Upper lobe of left lung (tissue), 6 donors: ENCODE results near the gene SLC26A8. TPM values are rescaled to one million over a fixed set of nuclear protein-coding genes. Genes with fewer than 3 reads are reported as not detected.

Source experiments
- ATAC-seq, 2 donors: fragments of 200-7000 bp; cut with Tn5 transposase; one replicate each; pipeline ENCODE4 v1.9.1; 2022; ENCODE audit warnings: mild to moderate bottlenecking in 2 of 2, moderate library complexity in 2 of 2; ENCODE audit not compliant: low FRiP score in 2 of 2
- DNase-seq, 2 donors: peaks; one replicate each; pipeline ENCODE4 v3.0.0-alpha.2; 2019 to 2020
- H3K27ac ChIP-seq, 4 donors: fragments of 200-600 bp; sonication (generic); one replicate each; pipeline ENCODE4 v1.5.1; 2016 to 2019
- H3K27me3 ChIP-seq, 4 donors: fragments of 200-600 bp; sonication (generic); one replicate each; pipeline ENCODE4 v1.5.1; 2017 to 2019
- H3K36me3 ChIP-seq, 4 donors: fragments of 200-600 bp; sonication (generic); one replicate each; pipeline ENCODE4 v1.5.1; 2016 to 2019
- H3K4me1 ChIP-seq, 4 donors: fragments of 200-600 bp; sonication (generic); one replicate each; pipeline ENCODE4 v1.5.1; 2018 to 2019
- H3K4me3 ChIP-seq, 4 donors: fragments of 200-600 bp; sonication (generic); one replicate each; pipeline ENCODE4 v1.5.1; 2017 to 2019; ENCODE audit warnings: mild to moderate bottlenecking in 2 of 4, moderate library complexity in 1 of 4
- H3K9me3 ChIP-seq, 4 donors: fragments of 200-600 bp; sonication (generic); one replicate each; pipeline ENCODE4 v1.5.1; 2018 to 2019
- CTCF ChIP-seq, 6 experiments: fragments of 450-650 bp in 4 of 6; fragments of 200-600 bp in 2 of 6; sonication (generic) in 2 of 6; IDR thresholded peaks; one replicate each; pipeline ENCODE4 v1.5.1; 2016 to 2019; ENCODE audit warnings: antibody characterized with exemption in 6 of 6
- EP300 ChIP-seq, 4 donors: sonication (generic); formaldehyde crosslinking; IDR thresholded peaks; one replicate each; pipeline ENCODE4 v1.5.1; 2017; ENCODE audit warnings: antibody characterized with exemption in 4 of 4, control low read depth in 2 of 4
- POLR2A ChIP-seq, 4 donors: fragments of 450-650 bp; IDR thresholded peaks; one replicate each; pipeline ENCODE4 v1.5.1; 2016 to 2017; ENCODE audit warnings: antibody characterized with exemption in 4 of 4, mild to moderate bottlenecking in 2 of 4
- POLR2AphosphoS5 ChIP-seq, 2 donors: sonication (generic); formaldehyde crosslinking; IDR thresholded peaks; one replicate each; pipeline ENCODE4 v1.5.1; 2017; ENCODE audit warnings: antibody characterized with exemption in 2 of 2
- WGBS, 2 donors: methylation state at CpG; one replicate each; pipeline ENCODE4 v1.1.5; 2017 to 2018; 5-methylcytosine and 5-hydroxymethylcytosine counted together
- total RNA-seq, 6 donors: library from RNA; depleted of rRNA in 4 of 6; stranded (reverse); fragments of >200 nt in 4 of 6; gene quantifications; one replicate each; pipeline versions ENCODE4 v1.1.0 to v1.2.1, GENCODE V29; 2016 to 2021
- donor health status: DM: no; HTN: no; CAD: no; lungs with moderate emphysema.
- donor health status: DM: no; HTN: yes; CAD: no; lungs with severe emphysema.

Gene SLC26A8
- total RNA-seq, 6 donors from 2014 or later = under 0.01 to 1.5 (median 0.80) TPM

GRCh38 chr6:35962779-35963560, 61.5 kb downstream of the SLC26A8 start:
- Histone ChIP-seq H3K27ac (no peak overlapping the region), H3K4me3 (no peak overlapping the region), H3K9me3 (no peaks in the 10 kb centered on the region), H3K36me3 (no peaks in the 10 kb centered on the region), H3K4me1 (no peaks in the 10 kb centered on the region), H3K27me3 (no peaks in the 10 kb centered on the region)
- ATAC-seq = no peak
- DNase-seq = no peak
- WGBS, 2 donors = 79% methylated on average over 14 of the region's 14 CpGs
- no peak for TF ChIP-seq POLR2AphosphoS5 (IDR thresholded peaks at IDR 0.05)
- TF ChIP-seq POLR2A (IDR thresholded peaks at IDR 0.05) = no peak
- no peak for TF ChIP-seq CTCF (IDR thresholded peaks at IDR 0.05)
- no peak for TF ChIP-seq EP300 (IDR thresholded peaks at IDR 0.05)

GRCh38 chr6:35960187-35960586, 64.3 kb downstream of the SLC26A8 start:
- ATAC-seq = no peak
- H3K36me3 ChIP-seq = no peaks in the 10 kb centered on the region
- no peak for DNase-seq
- TF ChIP-seq CTCF (IDR thresholded peaks at IDR 0.05) (no peak), POLR2AphosphoS5 (IDR thresholded peaks at IDR 0.05) (no peak), EP300 (IDR thresholded peaks at IDR 0.05) (no peak), POLR2A (IDR thresholded peaks at IDR 0.05) (no peak)
- H3K4me1 ChIP-seq = no peaks in the 10 kb centered on the region
- H3K9me3 ChIP-seq = no peaks in the 10 kb centered on the region
- no peak overlapping the region for H3K4me3 ChIP-seq
- H3K27me3 ChIP-seq = no peaks in the 10 kb centered on the region
- 72 to 76% methylated on average over 2 of the region's 2 CpGs for WGBS, 2 donors
- H3K27ac ChIP-seq = no peak overlapping the region

GRCh38 chr6:35955970-35956369, 68.5 kb downstream of the SLC26A8 start:
- no peak for DNase-seq
- Histone ChIP-seq H3K36me3 (no peaks in the 10 kb centered on the region), H3K4me3 (no peak overlapping the region), H3K27me3 (no peaks in the 10 kb centered on the region), H3K27ac (no peak overlapping the region), H3K9me3 (no peaks in the 10 kb centered on the region), H3K4me1 (no peaks in the 10 kb centered on the region)
- ATAC-seq = no peak
- no peak for TF ChIP-seq POLR2A (IDR thresholded peaks at IDR 0.05)
- TF ChIP-seq EP300 (IDR thresholded peaks at IDR 0.05) = no peak
- 82 to 84% methylated on average over 4 of the region's 4 CpGs for WGBS, 2 donors

- Histone ChIP-seq H3K27ac (no peak overlapping the region), H3K27me3 (no peaks in the 10 kb centered on the region), H3K9me3 (no peaks in the 10 kb centered on the region), H3K36me3 (no peaks in the 10 kb centered on the region), H3K4me1 (no peaks in the 10 kb centered on the region), H3K4me3 (no peak overlapping the region)
- WGBS, 2 donors = 78 to 86% methylated on average over 5 of the region's 5 CpGs
- ATAC-seq (no peak), DNase-seq (no peak)
- TF ChIP-seq POLR2AphosphoS5 (IDR thresholded peaks at IDR 0.05) (no peak), POLR2A (IDR thresholded peaks at IDR 0.05) (no peak), CTCF (IDR thresholded peaks at IDR 0.05) (no peak), EP300 (IDR thresholded peaks at IDR 0.05) (no peak)
Observed at GRCh38 chr6:35955521-35955920, 68.9 kb downstream of the SLC26A8 start.

GRCh38 chr6:35955071-35955470, 69.4 kb downstream of the SLC26A8 start:
- no peaks in the 10 kb centered on the region for H3K27me3 ChIP-seq
- WGBS, 2 donors = 92 to 97% methylated on average over 8 of the region's 8 CpGs
- no peak for TF ChIP-seq EP300 (IDR thresholded peaks at IDR 0.05)
- TF ChIP-seq CTCF (IDR thresholded peaks at IDR 0.05) = no peak
- TF ChIP-seq POLR2AphosphoS5 (IDR thresholded peaks at IDR 0.05) = no peak
- no peak for TF ChIP-seq POLR2A (IDR thresholded peaks at IDR 0.05)
- no peaks in the 10 kb centered on the region for H3K9me3 ChIP-seq
- DNase-seq (no peak), ATAC-seq (no peak)
- H3K27ac ChIP-seq = no peak overlapping the region
- no peaks in the 10 kb centered on the region for H3K4me1 ChIP-seq
- H3K36me3 ChIP-seq = no peaks in the 10 kb centered on the region
- H3K4me3 ChIP-seq = no peak overlapping the region
